ENCODE measurements around the gene CHP2. TPM values are rescaled to one million over a fixed set of nuclear protein-coding genes. Genes with fewer than 3 reads are reported as not detected.

Gene CHP2
- total and polyA plus RNA-seq, 2 of the 13 experiments (the other 11 are each of a cell fraction or from before 2014, with no cell fraction given), result not detected

DNA sequence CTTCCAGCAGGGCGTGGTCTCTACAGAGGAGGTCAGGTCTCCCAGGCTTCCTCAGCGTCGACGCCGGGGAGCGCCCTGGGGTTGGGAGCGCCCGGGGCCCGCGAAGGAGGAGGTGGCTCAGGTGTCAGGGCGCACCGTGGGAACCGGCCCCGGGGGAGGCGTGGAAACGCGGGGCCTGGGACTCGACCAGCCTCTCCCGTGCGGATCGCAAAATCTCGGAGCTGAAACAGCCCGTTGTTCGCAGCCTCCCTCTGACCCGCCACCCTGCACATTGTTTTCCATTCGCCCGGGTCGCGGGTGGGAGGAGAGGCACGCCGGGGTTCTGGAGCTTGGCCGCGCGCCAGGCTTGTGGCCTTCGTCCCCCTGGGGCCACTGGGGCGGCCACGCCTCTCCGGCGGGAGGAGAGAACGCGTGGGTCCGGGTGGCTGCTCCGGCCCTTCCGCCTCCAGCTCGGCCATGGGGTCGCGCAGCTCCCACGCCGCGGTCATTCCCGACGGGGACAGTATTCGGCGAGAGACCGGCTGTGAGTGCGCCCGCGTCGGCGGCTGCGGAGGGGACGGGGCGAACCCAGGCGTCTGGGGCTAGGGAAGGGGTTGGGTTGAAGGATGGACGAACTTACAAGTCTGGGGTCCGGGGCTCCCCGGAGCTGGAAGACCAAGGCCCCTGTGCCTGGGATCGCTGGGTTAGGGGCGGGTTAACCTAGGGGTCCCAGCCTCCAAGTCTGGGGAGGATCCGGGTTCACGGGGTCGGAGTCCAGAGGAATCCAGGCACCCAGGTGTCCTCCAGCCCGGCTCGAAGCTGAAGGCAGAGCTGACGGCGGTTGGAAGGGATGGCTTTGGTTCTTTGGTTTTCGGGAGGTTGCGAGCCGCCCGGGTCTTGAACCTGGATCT is at the start of gene CHP2 (continued):
- no peak for TF ChIP-seq NONO (IDR thresholded peaks at IDR 0.05)
- TF ChIP-seq NONO (CRISPR knock-in tag; conservative IDR thresholded peaks at IDR 0.05), result 0 out of 2 replicates have a peak, but pooled peaks have one; percentile 20
- no peak for TF ChIP-seq RNF2 (conservative IDR thresholded peaks at IDR 0.05; ENCODE audit: low read depth)
- TF ChIP-seq ZSCAN20 (CRISPR knock-in tag; IDR thresholded peaks at IDR 0.05; ENCODE audit: borderline replicate concordance), result peak; percentile 2; the same call in 1 of the 2 replicates
- TF ChIP-seq, protein P1, sequence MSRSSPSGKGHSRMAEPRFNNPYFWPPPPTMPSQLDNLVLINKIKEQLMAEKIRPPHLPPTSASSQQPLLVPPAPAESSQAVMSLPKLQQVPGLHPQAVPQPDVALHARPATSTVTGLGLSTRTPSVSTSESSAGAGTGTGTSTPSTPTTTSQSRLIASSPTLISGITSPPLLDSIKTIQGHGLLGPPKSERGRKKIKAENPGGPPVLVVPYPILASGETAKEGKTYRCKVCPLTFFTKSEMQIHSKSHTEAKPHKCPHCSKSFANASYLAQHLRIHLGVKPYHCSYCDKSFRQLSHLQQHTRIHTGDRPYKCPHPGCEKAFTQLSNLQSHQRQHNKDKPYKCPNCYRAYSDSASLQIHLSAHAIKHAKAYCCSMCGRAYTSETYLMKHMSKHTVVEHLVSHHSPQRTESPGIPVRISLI (CRISPR knock-in tag; IDR thresholded peaks at IDR 0.05; ENCODE audit: borderline replicate concordance), result no peak
- no peak for TF ChIP-seq CENPT (CRISPR knock-in tag; IDR thresholded peaks at IDR 0.05; ENCODE audit: low read depth)
- peak; percentile 93; the same call in 1 of the 2 replicates for TF ChIP-seq MTF2 (CRISPR knock-in tag; IDR thresholded peaks at IDR 0.05; ENCODE audit: borderline replicate concordance)
- TF ChIP-seq, protein P2, sequence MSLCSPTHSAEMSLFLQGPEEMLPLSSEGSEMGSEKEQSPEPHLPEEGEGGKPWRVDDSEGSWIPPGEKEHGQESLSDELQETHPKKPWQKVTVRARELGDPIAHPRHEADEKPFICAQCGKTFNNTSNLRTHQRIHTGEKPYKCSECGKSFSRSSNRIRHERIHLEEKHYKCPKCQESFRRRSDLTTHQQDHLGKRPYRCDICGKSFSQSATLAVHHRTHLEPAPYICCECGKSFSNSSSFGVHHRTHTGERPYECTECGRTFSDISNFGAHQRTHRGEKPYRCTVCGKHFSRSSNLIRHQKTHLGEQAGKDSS (CRISPR knock-in tag; IDR thresholded peaks at IDR 0.05; ENCODE audit: borderline replicate concordance, low read depth), result no peak
- no peak for TF ChIP-seq ZNF441 (CRISPR knock-in tag; IDR thresholded peaks at IDR 0.05; ENCODE audit: borderline replicate concordance)
- TF ChIP-seq ZNF83 (CRISPR knock-in tag; IDR thresholded peaks at IDR 0.05; ENCODE audit: borderline replicate concordance), result no peak
- no peak for TF ChIP-seq HDAC2 (CRISPR knock-in tag; IDR thresholded peaks at IDR 0.05)
- no peak for TF ChIP-seq ZNF367 (CRISPR knock-in tag; IDR thresholded peaks at IDR 0.05; ENCODE audit: borderline replicate concordance)
- TF ChIP-seq, protein P3, sequence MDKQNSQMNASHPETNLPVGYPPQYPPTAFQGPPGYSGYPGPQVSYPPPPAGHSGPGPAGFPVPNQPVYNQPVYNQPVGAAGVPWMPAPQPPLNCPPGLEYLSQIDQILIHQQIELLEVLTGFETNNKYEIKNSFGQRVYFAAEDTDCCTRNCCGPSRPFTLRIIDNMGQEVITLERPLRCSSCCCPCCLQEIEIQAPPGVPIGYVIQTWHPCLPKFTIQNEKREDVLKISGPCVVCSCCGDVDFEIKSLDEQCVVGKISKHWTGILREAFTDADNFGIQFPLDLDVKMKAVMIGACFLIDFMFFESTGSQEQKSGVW (CRISPR knock-in tag; IDR thresholded peaks at IDR 0.05; ENCODE audit: borderline replicate concordance), result no peak
- TF ChIP-seq, protein P4, sequence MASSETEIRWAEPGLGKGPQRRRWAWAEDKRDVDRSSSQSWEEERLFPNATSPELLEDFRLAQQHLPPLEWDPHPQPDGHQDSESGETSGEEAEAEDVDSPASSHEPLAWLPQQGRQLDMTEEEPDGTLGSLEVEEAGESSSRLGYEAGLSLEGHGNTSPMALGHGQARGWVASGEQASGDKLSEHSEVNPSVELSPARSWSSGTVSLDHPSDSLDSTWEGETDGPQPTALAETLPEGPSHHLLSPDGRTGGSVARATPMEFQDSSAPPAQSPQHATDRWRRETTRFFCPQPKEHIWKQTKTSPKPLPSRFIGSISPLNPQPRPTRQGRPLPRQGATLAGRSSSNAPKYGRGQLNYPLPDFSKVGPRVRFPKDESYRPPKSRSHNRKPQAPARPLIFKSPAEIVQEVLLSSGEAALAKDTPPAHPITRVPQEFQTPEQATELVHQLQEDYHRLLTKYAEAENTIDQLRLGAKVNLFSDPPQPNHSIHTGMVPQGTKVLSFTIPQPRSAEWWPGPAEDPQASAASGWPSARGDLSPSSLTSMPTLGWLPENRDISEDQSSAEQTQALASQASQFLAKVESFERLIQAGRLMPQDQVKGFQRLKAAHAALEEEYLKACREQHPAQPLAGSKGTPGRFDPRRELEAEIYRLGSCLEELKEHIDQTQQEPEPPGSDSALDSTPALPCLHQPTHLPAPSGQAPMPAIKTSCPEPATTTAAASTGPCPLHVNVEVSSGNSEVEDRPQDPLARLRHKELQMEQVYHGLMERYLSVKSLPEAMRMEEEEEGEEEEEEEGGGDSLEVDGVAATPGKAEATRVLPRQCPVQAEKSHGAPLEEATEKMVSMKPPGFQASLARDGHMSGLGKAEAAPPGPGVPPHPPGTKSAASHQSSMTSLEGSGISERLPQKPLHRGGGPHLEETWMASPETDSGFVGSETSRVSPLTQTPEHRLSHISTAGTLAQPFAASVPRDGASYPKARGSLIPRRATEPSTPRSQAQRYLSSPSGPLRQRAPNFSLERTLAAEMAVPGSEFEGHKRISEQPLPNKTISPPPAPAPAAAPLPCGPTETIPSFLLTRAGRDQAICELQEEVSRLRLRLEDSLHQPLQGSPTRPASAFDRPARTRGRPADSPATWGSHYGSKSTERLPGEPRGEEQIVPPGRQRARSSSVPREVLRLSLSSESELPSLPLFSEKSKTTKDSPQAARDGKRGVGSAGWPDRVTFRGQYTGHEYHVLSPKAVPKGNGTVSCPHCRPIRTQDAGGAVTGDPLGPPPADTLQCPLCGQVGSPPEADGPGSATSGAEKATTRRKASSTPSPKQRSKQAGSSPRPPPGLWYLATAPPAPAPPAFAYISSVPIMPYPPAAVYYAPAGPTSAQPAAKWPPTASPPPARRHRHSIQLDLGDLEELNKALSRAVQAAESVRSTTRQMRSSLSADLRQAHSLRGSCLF (CRISPR knock-in tag; IDR thresholded peaks at IDR 0.05; ENCODE audit: borderline replicate concordance), result no peak
- peak; percentile 45 for TF ChIP-seq HNF4A (CRISPR knock-in tag; IDR thresholded peaks at IDR 0.05)
- TF ChIP-seq TEAD3 (CRISPR knock-in tag; optimal IDR thresholded peaks at IDR 0.05; ENCODE audit: borderline replicate concordance), result peak; percentile 20
- no peak for TF ChIP-seq RFXANK (CRISPR knock-in tag; IDR thresholded peaks at IDR 0.05)
- TF ChIP-seq, protein P5, sequence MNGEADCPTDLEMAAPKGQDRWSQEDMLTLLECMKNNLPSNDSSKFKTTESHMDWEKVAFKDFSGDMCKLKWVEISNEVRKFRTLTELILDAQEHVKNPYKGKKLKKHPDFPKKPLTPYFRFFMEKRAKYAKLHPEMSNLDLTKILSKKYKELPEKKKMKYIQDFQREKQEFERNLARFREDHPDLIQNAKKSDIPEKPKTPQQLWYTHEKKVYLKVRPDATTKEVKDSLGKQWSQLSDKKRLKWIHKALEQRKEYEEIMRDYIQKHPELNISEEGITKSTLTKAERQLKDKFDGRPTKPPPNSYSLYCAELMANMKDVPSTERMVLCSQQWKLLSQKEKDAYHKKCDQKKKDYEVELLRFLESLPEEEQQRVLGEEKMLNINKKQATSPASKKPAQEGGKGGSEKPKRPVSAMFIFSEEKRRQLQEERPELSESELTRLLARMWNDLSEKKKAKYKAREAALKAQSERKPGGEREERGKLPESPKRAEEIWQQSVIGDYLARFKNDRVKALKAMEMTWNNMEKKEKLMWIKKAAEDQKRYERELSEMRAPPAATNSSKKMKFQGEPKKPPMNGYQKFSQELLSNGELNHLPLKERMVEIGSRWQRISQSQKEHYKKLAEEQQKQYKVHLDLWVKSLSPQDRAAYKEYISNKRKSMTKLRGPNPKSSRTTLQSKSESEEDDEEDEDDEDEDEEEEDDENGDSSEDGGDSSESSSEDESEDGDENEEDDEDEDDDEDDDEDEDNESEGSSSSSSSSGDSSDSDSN (CRISPR knock-in tag; IDR thresholded peaks at IDR 0.05), result peak; percentile 54; the same call in 1 of the 2 replicates
- TF ChIP-seq SRSF1 (optimal IDR thresholded peaks at IDR 0.05; ENCODE audit: low read depth, low read length), result no peak

Data from HepG2 (cell line).